ENCODE results near the gene CCDC85C. TPM values are rescaled to one million over a fixed set of nuclear protein-coding genes. Genes with fewer than 3 reads are reported as not detected.

Gene CCDC85C
- total RNA-seq, 1 experiment from 2014 or later: 36.4 TPM

- CTCF ChIA-PET: no interaction called here
- Histone ChIP-seq H3K9me3 (ENCODE audit: low read length) (no peaks in the 10 kb centered on the region), H3F3A (ENCODE audit: low read length, unreplicated experiment) (no peaks in the 10 kb centered on the region), H3K9ac (ENCODE audit: low read length) (no peak overlapping the region), H3K79me2 (ENCODE audit: low read length) (no peaks in the 10 kb centered on the region), H3K4me1 (ENCODE audit: insufficient read depth, low read length) (no peaks in the 10 kb centered on the region), H4K20me1 (ENCODE audit: low read length) (no peaks in the 10 kb centered on the region), H2AFZ (ENCODE audit: low read length) (no peak overlapping the region), H3K4me2 (ENCODE audit: low read length) (no peak overlapping the region), H3K36me3 (ENCODE audit: low read depth, low read length) (peaks cover 52% of the 10 kb centered on the region), H3K27ac (ENCODE audit: low read length) (no peak overlapping the region), H3K4me3 (ENCODE audit: low read length) (no peak overlapping the region), H3K27me3 (ENCODE audit: low read length) (no peaks in the 10 kb centered on the region), H3K9me2 (replicated peaks; ENCODE audit: low read length) (no peaks in the 10 kb centered on the region)
- intact Hi-C loops (cut with micrococcal nuclease): no loop called here
- TF ChIP-seq EZH2 (IDR thresholded peaks at IDR 0.05; ENCODE audit: low read length, unreplicated experiment): no peak
- no peak for TF ChIP-seq EZH2phosphoT487 (IDR thresholded peaks at IDR 0.05; ENCODE audit: borderline replicate concordance, low read length)
- no peak for TF ChIP-seq CTCF (conservative IDR thresholded peaks at IDR 0.05; ENCODE audit: low read depth, low read length)
- no TSS peak for BruUV-seq (replicated peaks)
- no peak for DNase-seq
- POLR2A ChIA-PET (ENCODE audit: unreplicated experiment): no interaction called here
- no peak for ATAC-seq
Measured at GRCh38 chr14:99508896-99509629, 94.9 kb downstream of the CCDC85C start.

GRCh38 chr14:99507860-99508640, 96.0 kb downstream of the CCDC85C start:
- ATAC-seq (no peak), DNase-seq (no peak)
- H3K9ac ChIP-seq (ENCODE audit: low read length): no peak overlapping the region
- intact Hi-C loops (cut with micrococcal nuclease): no loop called here
- no peaks in the 10 kb centered on the region for H3K4me1 ChIP-seq (ENCODE audit: insufficient read depth, low read length)
- no peak overlapping the region for H2AFZ ChIP-seq (ENCODE audit: low read length)
- peaks cover 63% of the 10 kb centered on the region for H3K36me3 ChIP-seq (ENCODE audit: low read depth, low read length)
- no peak for TF ChIP-seq EZH2 (IDR thresholded peaks at IDR 0.05; ENCODE audit: low read length, unreplicated experiment)
- TF ChIP-seq CTCF (conservative IDR thresholded peaks at IDR 0.05; ENCODE audit: low read depth, low read length): no peak
- TF ChIP-seq EZH2phosphoT487 (IDR thresholded peaks at IDR 0.05; ENCODE audit: borderline replicate concordance, low read length): no peak
- no peak overlapping the region for H3K4me2 ChIP-seq (ENCODE audit: low read length)
- H3K27ac ChIP-seq (ENCODE audit: low read length): no peak overlapping the region
- no peaks in the 10 kb centered on the region for H3K9me3 ChIP-seq (ENCODE audit: low read length)
- no peaks in the 10 kb centered on the region for H3K27me3 ChIP-seq (ENCODE audit: low read length)
- ChIA-PET CTCF (no interaction called here), POLR2A (ENCODE audit: unreplicated experiment) (no interaction called here)
- H3K4me3 ChIP-seq (ENCODE audit: low read length): no peak overlapping the region
- H4K20me1 ChIP-seq (ENCODE audit: low read length): no peaks in the 10 kb centered on the region
- no peaks in the 10 kb centered on the region for H3F3A ChIP-seq (ENCODE audit: low read length, unreplicated experiment)
- no peaks in the 10 kb centered on the region for H3K9me2 ChIP-seq (replicated peaks; ENCODE audit: low read length)
- BruUV-seq (replicated peaks): no TSS peak
- H3K79me2 ChIP-seq (ENCODE audit: low read length): no peaks in the 10 kb centered on the region

- BruUV-seq (replicated peaks): no TSS peak
- H3K9me2 ChIP-seq (replicated peaks; ENCODE audit: low read length): no peaks in the 10 kb centered on the region
- CTCF ChIA-PET: no interaction called here
- no peaks in the 10 kb centered on the region for H3K4me1 ChIP-seq (ENCODE audit: insufficient read depth, low read length)
- POLR2A ChIA-PET (ENCODE audit: unreplicated experiment): no interaction called here
- H3F3A ChIP-seq (ENCODE audit: low read length, unreplicated experiment): no peaks in the 10 kb centered on the region
- H3K27ac ChIP-seq (ENCODE audit: low read length): no peak overlapping the region
- peaks cover 77% of the 10 kb centered on the region for H3K36me3 ChIP-seq (ENCODE audit: low read depth, low read length)
- TF ChIP-seq CTCF (conservative IDR thresholded peaks at IDR 0.05; ENCODE audit: low read depth, low read length) (no peak), EZH2 (IDR thresholded peaks at IDR 0.05; ENCODE audit: low read length, unreplicated experiment) (no peak), EZH2phosphoT487 (IDR thresholded peaks at IDR 0.05; ENCODE audit: borderline replicate concordance, low read length) (no peak)
- H3K9ac ChIP-seq (ENCODE audit: low read length): no peak overlapping the region
- H3K9me3 ChIP-seq (ENCODE audit: low read length): no peaks in the 10 kb centered on the region
- no peak overlapping the region for H2AFZ ChIP-seq (ENCODE audit: low read length)
- H4K20me1 ChIP-seq (ENCODE audit: low read length): no peaks in the 10 kb centered on the region
- no peaks in the 10 kb centered on the region for H3K79me2 ChIP-seq (ENCODE audit: low read length)
- no peak overlapping the region for H3K4me3 ChIP-seq (ENCODE audit: low read length)
- intact Hi-C loops (cut with micrococcal nuclease): no loop called here
- no peaks in the 10 kb centered on the region for H3K27me3 ChIP-seq (ENCODE audit: low read length)
- DNase-seq (no peak), ATAC-seq (no peak)
- H3K4me2 ChIP-seq (ENCODE audit: low read length): no peak overlapping the region
Measured at GRCh38 chr14:99506276-99506675, 97.7 kb downstream of the CCDC85C start.

Data from PC-3 (cell line).